Endometrial microvascular endothelial cells (primary cell): Measurements from ENCODE around the gene DHRS1. TPM values are rescaled to one million over a fixed set of nuclear protein-coding genes. Genes with fewer than 3 reads are reported as not detected.

Experiments
- in situ Hi-C: cut with HindIII; loops from 2 replicates; pipeline ENCODE4 v1.10.0; 2017; ENCODE audit warnings: low sequenced_read_pairs, low pct_unique_long_range_greater_than_20kb; ENCODE audit errors: inconsistent ontology term
- total RNA-seq: library from RNA; depleted of rRNA; stranded (reverse); fragments of >200 nt; gene quantifications from one replicate; pipeline ENCODE4 v1.2.3, GENCODE V29; 2015; ENCODE audit errors: inconsistent ontology term

The DHRS1 gene
- total RNA-seq, 1 donor from 2014 or later: 23.2 TPM

GRCh38 chr14:24311837-24312615 lies 12.4 kb upstream of the DHRS1 start:
- in situ Hi-C loops: no loop called here

- in situ Hi-C loops: no loop called here
These were observed 11.3 kb upstream of the DHRS1 start, which contains the start of gene LTB4R for GRCh38 chr14:24310646-24311604. Gene LTB4R (plus strand): TSS chr14:24311502. CDS start chr14:24315652, 4,150 bp downstream.

GRCh38 chr14:24310265-24310645 lies 10.7 kb upstream of the DHRS1 start:
- in situ Hi-C loops: no loop called here

GRCh38 chr14:24309538-24310264 lies 10.1 kb upstream of the DHRS1 start, which contains the start of gene LTB4R2:
Gene LTB4R2 (plus strand): TSS chr14:24310140. CDS start chr14:24310665, 525 bp downstream.
- in situ Hi-C loops: no loop called here

GRCh38 chr14:24308342-24309124 lies 9.0 kb upstream of the DHRS1 start:
- in situ Hi-C loops: no loop called here

- in situ Hi-C loops: no loop called here
These were observed 8.2 kb upstream of the DHRS1 start, which contains the start of gene CIDEB for GRCh38 chr14:24307575-24308341. Gene CIDEB (minus strand): TSS chr14:24307977. CDS start chr14:24307858, 119 bp downstream.

GRCh38 chr14:24307156-24307574 lies 7.6 kb upstream of the DHRS1 start:
- in situ Hi-C loops: no loop called here

- in situ Hi-C loops: no loop called here
These were observed 4.4 kb upstream of the DHRS1 start for GRCh38 chr14:24304019-24304387.

GRCh38 chr14:24300326-24300980 lies 873 bp upstream of the DHRS1 start:
- in situ Hi-C loops: no loop called here

GRCh38 chr14:24298892-24299254 lies 707 bp downstream of the DHRS1 start:
- in situ Hi-C loops: loop anchor here (10.0 kb wide), 1 partner anchor 94 kb away; the partner anchor contains the start of gene TSSK4

GRCh38 chr14:24297190-24297964 lies 2.2 kb downstream of the DHRS1 start:
- in situ Hi-C loops: loop anchor here (10.0 kb wide), 1 partner anchor 93 kb away; the partner anchor contains the start of gene TSSK4

GRCh38 chr14:24296341-24297157 lies 3.0 kb downstream of the DHRS1 start:
- in situ Hi-C loops: loop anchor here (10.0 kb wide), 1 partner anchor 92 kb away; the partner anchor contains the start of gene TSSK4

- in situ Hi-C loops: loop anchor here (10.0 kb wide), 1 partner anchor 89 kb away; the partner anchor contains the start of gene TSSK4
These were observed 6.1 kb downstream of the DHRS1 start for GRCh38 chr14:24293525-24293924.

- in situ Hi-C loops: loop anchor here (10.0 kb wide), 1 partner anchor 87 kb away; the partner anchor contains the start of gene TSSK4
These were observed 7.3 kb downstream of the DHRS1 start for GRCh38 chr14:24292118-24292807.
